Neural cell (in vitro differentiated cells): Measurements from ENCODE around the gene TEDC2.

Source experiments
- CTCF ChIP-seq: fragments of 450-650 bp; IDR thresholded peaks from 2 replicates; pipeline ENCODE4 v1.5.1; 2014; ENCODE audit warnings: antibody characterized with exemption, mild to moderate bottlenecking, moderate library complexity; ENCODE audit not compliant: poor library complexity, severe bottlenecking
- EZH2 ChIP-seq: fragments of 200-600, 300-800 bp; shearing (Covaris generic), sonication (generic); IDR thresholded peaks from 2 replicates; pipeline ENCODE4 v1.6.1; 2014; ENCODE audit warnings: antibody characterized with exemption, low read length, borderline replicate concordance, mild to moderate bottlenecking; ENCODE audit not compliant: insufficient read depth, poor library complexity, severe bottlenecking
- POLR2AphosphoS5 ChIP-seq: IDR thresholded peaks from 2 replicates; pipeline ENCODE4 v1.6.1; 2012
- TAF1 ChIP-seq: IDR thresholded peaks from 2 replicates; pipeline ENCODE4 v1.6.1; 2012; ENCODE audit warnings: low read depth
- TF ChIP-seq, protein P1 (sequence below): IDR thresholded peaks from 2 replicates; pipeline ENCODE4 v1.6.1; 2012; ENCODE audit warnings: borderline replicate concordance

DNA sequence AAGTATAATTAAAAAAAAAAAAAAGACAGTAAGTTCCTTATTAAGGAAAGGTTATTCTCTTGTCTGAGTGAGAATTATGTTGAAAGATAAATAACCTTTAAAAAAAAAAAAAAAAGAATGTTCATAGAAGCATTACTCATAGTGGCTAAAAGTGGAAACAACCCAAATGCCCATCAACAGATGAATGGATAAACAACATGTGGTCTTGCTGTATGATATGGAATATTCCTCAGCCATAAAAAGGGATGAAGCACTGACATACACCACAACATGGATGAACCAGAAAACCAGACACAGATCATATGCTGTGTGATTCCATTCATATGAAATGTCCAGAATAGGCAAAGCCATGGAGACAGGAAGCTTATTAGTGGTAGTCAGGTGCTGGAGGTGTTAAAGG lies 39.9 kb upstream of the TEDC2 start:
- TF ChIP-seq POLR2AphosphoS5 (no peak), EZH2 (no peak), TAF1 (no peak), CTCF (no peak)
- TF ChIP-seq, protein P1, sequence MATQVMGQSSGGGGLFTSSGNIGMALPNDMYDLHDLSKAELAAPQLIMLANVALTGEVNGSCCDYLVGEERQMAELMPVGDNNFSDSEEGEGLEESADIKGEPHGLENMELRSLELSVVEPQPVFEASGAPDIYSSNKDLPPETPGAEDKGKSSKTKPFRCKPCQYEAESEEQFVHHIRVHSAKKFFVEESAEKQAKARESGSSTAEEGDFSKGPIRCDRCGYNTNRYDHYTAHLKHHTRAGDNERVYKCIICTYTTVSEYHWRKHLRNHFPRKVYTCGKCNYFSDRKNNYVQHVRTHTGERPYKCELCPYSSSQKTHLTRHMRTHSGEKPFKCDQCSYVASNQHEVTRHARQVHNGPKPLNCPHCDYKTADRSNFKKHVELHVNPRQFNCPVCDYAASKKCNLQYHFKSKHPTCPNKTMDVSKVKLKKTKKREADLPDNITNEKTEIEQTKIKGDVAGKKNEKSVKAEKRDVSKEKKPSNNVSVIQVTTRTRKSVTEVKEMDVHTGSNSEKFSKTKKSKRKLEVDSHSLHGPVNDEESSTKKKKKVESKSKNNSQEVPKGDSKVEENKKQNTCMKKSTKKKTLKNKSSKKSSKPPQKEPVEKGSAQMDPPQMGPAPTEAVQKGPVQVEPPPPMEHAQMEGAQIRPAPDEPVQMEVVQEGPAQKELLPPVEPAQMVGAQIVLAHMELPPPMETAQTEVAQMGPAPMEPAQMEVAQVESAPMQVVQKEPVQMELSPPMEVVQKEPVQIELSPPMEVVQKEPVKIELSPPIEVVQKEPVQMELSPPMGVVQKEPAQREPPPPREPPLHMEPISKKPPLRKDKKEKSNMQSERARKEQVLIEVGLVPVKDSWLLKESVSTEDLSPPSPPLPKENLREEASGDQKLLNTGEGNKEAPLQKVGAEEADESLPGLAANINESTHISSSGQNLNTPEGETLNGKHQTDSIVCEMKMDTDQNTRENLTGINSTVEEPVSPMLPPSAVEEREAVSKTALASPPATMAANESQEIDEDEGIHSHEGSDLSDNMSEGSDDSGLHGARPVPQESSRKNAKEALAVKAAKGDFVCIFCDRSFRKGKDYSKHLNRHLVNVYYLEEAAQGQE = no peak
